Body of pancreas (tissue), 4 donors: ENCODE data around the gene DNAJC28. TPM values are rescaled to one million over a fixed set of nuclear protein-coding genes. Genes with fewer than 3 reads are reported as not detected.
"Not testable (repeated sequence)": the region's sequence is repeated elsewhere in the genome, so short reads cannot be mapped to it uniquely, and the experiment has no call there.

Experiments used
- ATAC-seq: fragments of 150-250 bp; one replicate; pipeline ENCODE4 v1.9.1; 2016
- DNase-seq, 4 donors: peaks; one replicate each; pipeline ENCODE4 v3.0.0-alpha.2; 2019
- H3K27ac ChIP-seq, 4 donors: fragments of 200-600 bp; sonication (generic); 1 replicate in 3 of 4; 2 replicates in 1 of 4; pipeline versions ENCODE4 v1.5.1 to v1.6.1; 2016 to 2019; ENCODE audit warnings: mild to moderate bottlenecking in 1 of 4, mixed read lengths in 1 of 4, moderate library complexity in 1 of 4
- H3K27me3 ChIP-seq, 2 donors: fragments of 200-600 bp; sonication (generic); one replicate each; pipeline ENCODE4 v1.6.0; 2016; ENCODE audit warnings: mild to moderate bottlenecking in 1 of 2
- H3K36me3 ChIP-seq, 2 donors: fragments of 200-600 bp; sonication (generic); replicated peaks in 1 of 2; 2 replicates each; pipeline ENCODE4 v1.5.1; 2016; ENCODE audit warnings: low read depth in 2 of 2; ENCODE audit not compliant: insufficient read depth in 1 of 2
- H3K4me1 ChIP-seq: fragments of 200-600 bp; sonication (generic); one replicate; pipeline ENCODE4 v1.6.0; 2016
- H3K4me3 ChIP-seq, 2 donors: fragments of 200-600 bp; sonication (generic); 1 replicate in 1 of 2; 2 replicates in 1 of 2; pipeline ENCODE4 v1.5.1; 2016 to 2019
- H3K9me3 ChIP-seq, 3 donors: fragments of 200-600 bp; sonication (generic); 1 replicate in 2 of 3; 2 replicates in 1 of 3; pipeline ENCODE4 v1.5.1; 2016
- POLR2A ChIP-seq, 3 donors: fragments of 450-650 bp; IDR thresholded peaks; one replicate each; pipeline ENCODE4 v1.6.1; 2016; ENCODE audit warnings: antibody characterized with exemption in 3 of 3, mild to moderate bottlenecking in 2 of 3
- WGBS, 2 donors: methylation state at CpG; one replicate each; pipeline ENCODE4 v1.1.5; 2017; 5-methylcytosine and 5-hydroxymethylcytosine counted together
- intact Hi-C: fragments of 100-400 bp; cut with DNase I; formaldehyde crosslinking; loops from one replicate; pipeline ENCODE4 v1.15.1; 2023
- total RNA-seq, 2 donors: library from RNA; depleted of rRNA; stranded (reverse); fragments of >200 nt; gene quantifications; one replicate each; pipeline ENCODE4 v1.1.0, GENCODE V29; 2016
- TF ChIP-seq, protein P1 (sequence below), 7 experiments: fragments of 450-650 bp in 4 of 7; fragments of 200-600 bp in 3 of 7; sonication (generic) in 3 of 7; IDR thresholded peaks; one replicate each; pipeline ENCODE4 v1.5.1; 2016 to 2019; ENCODE audit warnings: antibody characterized with exemption in 7 of 7

The DNAJC28 gene
- total RNA-seq, 2 donors from 2014 or later = 1.3 to 2.3 TPM

DNA sequence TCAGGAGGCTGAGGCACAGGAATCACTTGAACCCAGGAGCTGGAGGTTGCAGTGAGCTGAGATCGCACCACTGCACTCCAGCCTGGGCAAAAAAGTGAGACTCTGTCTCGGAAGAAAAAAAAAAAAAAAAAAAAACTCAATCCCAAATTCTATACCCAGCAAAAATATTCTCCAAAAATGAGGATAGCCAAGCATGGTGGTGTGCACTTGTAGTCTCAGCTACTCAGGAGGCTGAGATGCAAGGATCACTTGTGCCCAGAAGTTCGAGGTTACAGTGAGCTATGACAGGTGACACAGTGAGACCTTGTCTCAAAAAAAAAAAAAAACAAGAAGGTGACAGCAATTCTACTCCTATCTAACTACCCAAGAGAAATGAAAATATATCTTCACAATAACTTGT, 18.2 kb downstream of the DNAJC28 start:
- no peak for ATAC-seq
- H3K27me3 ChIP-seq = no peaks in the 10 kb centered on the region
- intact Hi-C loops = no loop called here
- H3K9me3 ChIP-seq = no peaks in the 10 kb centered on the region
- H3K27ac ChIP-seq = no peak overlapping the region
- no peak overlapping the region for H3K4me3 ChIP-seq
- peaks cover 3% of the 10 kb centered on the region for H3K4me1 ChIP-seq
- H3K36me3 ChIP-seq = no peaks in the 10 kb centered on the region
- TF ChIP-seq POLR2A (IDR thresholded peaks at IDR 0.05) = no peak
- TF ChIP-seq, protein P1, sequence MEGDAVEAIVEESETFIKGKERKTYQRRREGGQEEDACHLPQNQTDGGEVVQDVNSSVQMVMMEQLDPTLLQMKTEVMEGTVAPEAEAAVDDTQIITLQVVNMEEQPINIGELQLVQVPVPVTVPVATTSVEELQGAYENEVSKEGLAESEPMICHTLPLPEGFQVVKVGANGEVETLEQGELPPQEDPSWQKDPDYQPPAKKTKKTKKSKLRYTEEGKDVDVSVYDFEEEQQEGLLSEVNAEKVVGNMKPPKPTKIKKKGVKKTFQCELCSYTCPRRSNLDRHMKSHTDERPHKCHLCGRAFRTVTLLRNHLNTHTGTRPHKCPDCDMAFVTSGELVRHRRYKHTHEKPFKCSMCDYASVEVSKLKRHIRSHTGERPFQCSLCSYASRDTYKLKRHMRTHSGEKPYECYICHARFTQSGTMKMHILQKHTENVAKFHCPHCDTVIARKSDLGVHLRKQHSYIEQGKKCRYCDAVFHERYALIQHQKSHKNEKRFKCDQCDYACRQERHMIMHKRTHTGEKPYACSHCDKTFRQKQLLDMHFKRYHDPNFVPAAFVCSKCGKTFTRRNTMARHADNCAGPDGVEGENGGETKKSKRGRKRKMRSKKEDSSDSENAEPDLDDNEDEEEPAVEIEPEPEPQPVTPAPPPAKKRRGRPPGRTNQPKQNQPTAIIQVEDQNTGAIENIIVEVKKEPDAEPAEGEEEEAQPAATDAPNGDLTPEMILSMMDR (IDR thresholded peaks at IDR 0.05) = no peak
- WGBS, 2 donors = 96 to 98% methylated on average over 3 of the region's 3 CpGs
- DNase-seq = no peak

DNA sequence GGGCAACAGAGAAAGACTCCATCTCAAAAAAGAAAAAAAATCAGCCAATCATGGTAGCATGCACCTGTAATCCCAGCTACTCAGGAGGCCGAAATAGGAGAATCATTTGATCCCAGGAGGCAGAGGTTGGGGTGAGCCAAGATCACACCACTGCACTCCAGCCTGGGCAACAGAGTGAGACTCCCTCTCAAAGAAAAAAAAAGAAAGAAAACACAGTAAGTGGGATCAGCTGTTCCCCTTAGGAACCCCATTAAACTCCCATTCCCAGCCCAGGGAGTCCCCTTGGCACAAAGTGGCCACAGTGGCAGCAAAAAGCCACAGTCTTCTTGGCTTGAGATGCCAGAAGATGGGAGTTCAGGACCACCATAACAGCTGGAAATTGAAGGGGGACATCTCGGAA, 20.8 kb downstream of the DNAJC28 start:
- 94 to 95% methylated on average over 2 of the region's 2 CpGs for WGBS, 2 donors
- DNase-seq (no peak), ATAC-seq (no peak)
- Histone ChIP-seq H3K27ac (no peak overlapping the region), H3K36me3 (no peaks in the 10 kb centered on the region), H3K4me1 (no peaks in the 10 kb centered on the region), H3K27me3 (no peaks in the 10 kb centered on the region), H3K4me3 (no peak overlapping the region), H3K9me3 (no peaks in the 10 kb centered on the region)
- TF ChIP-seq, protein P1 (IDR thresholded peaks at IDR 0.05) = no peak
- no peak for TF ChIP-seq POLR2A (IDR thresholded peaks at IDR 0.05)
- intact Hi-C loops = no loop called here

DNA sequence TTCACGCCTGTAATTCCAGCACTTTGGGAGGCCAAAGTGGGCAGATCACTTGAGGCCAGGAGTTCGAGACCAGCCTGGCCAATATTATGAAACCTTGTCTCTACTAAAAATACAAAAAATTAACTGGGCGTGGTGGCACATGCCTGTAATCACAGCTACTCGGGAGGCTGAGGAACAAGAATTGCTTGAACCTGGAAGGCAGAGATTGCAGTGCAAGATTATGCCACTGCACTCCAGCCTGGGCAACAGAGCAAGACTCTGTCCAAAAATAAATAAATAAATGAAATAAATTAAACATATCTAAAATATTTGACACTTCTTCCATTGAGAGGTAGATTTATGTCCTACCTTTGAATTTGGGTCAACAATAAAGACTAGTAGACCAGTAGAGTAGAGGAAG, 22.3 kb downstream of the DNAJC28 start:
- H3K27ac ChIP-seq, H3K27me3 ChIP-seq, ATAC-seq, H3K4me3 ChIP-seq, H3K4me1 ChIP-seq, DNase-seq, intact Hi-C loops, H3K9me3 ChIP-seq, H3K36me3 ChIP-seq: not testable (repeated sequence)
- 84 to 88% methylated on average over 4 of the region's 4 CpGs for WGBS, 2 donors

DNA sequence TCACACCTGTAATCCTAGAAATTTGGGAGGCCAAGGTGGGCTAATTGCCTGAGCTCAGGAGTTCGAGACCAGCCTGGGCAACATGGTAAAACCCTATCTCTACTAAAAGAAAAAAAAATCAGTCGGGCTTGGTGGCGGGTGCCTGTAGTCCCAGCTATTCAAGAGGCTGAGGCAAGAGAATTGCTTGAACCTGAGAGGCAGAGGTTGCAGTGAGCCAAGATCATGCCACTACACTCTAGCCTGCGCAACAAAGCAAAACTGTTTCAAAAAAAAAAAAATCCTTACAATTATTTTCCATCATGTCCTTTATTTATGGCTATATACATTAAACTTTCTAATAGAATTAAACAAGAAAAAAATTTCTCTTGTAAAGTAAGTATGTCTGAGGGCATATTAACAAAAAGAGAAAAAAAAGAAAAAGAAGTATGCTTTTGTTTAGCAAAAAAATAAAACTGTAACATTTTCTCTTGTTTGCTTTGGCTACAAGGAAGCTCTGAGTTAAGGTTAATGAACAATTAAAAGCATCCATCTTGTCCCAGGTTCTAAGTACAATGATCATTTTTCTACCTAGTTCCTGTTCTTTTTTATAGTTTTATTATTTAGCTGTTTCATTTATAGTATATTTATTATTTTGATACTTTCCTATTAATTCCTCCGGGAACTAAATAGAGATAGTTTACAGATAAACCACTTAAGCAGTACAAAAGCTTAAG, 29.8 kb downstream of the DNAJC28 start:
- Histone ChIP-seq H3K27ac (peak overlapping the region in 1 of 4 donors; percentile 47), H3K27me3 (no peaks in the 10 kb centered on the region), H3K9me3 (no peaks in the 10 kb centered on the region), H3K4me1 (no peaks in the 10 kb centered on the region), H3K36me3 (peaks cover 0 to 5% of the 10 kb centered on the region in 2 donors), H3K4me3 (no peak overlapping the region)
- intact Hi-C loops = no loop called here
- no peak for DNase-seq
- ATAC-seq = no peak
- TF ChIP-seq POLR2A (IDR thresholded peaks at IDR 0.05) = no peak
- TF ChIP-seq, protein P1 (IDR thresholded peaks at IDR 0.05) = no peak
- WGBS, 2 donors = 69 to 82% methylated on average over 5 of the region's 5 CpGs

DNA sequence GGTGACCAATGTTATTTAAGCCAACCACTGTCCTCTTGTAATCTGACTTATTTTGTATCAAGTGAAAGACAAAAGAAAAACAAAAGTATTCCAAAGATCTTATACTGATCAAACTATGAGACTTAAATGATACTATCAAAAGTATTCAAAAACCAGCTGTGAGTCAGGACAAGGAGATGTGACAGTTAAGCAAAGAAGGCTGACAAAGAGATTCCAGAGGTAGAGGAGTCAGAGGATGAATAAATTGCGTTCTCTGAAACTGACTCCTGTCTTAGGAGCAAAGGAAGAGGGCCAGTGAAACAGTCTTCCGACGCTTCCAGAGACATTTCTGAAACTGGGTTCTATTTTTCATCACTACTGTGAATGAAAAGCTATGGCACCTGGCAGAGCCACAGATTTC, 32.7 kb downstream of the DNAJC28 start:
- H3K36me3 ChIP-seq = peaks cover 0 to 13% of the 10 kb centered on the region in 2 donors
- H3K4me3 ChIP-seq = no peak overlapping the region
- no peaks in the 10 kb centered on the region for H3K4me1 ChIP-seq
- TF ChIP-seq, protein P1 (IDR thresholded peaks at IDR 0.05) = no peak
- TF ChIP-seq POLR2A (IDR thresholded peaks at IDR 0.05) = no peak
- no peak overlapping the region for H3K27ac ChIP-seq
- no peak for ATAC-seq
- intact Hi-C loops = no loop called here
- WGBS, 2 donors = 89 to 97% methylated on average over 3 of the region's 3 CpGs
- H3K27me3 ChIP-seq = no peaks in the 10 kb centered on the region
- DNase-seq = no peak
- H3K9me3 ChIP-seq = no peaks in the 10 kb centered on the region
